HEK293 (cell line): Measurements from ENCODE around the gene RNPS1.

Experiments
- CTCF ChIA-PET: fragments of 350-600 bp; formaldehyde crosslinking; extraction: SDS; loops from one replicate; lab custom pipeline; 2021; ENCODE audit warnings: antibody characterized with exemption; lab: Yijun Ruan, JAX
- POLR2A ChIA-PET: fragments of 300-600 bp; formaldehyde crosslinking; extraction: SDS; loops from one replicate; lab custom pipeline; 2020; ENCODE audit warnings: antibody characterized with exemption, inconsistent platforms; lab: Yijun Ruan, JAX
- H3K27ac ChIP-seq: fragments of 200-500 bp; sonication (Bioruptor generic); 2 replicates; pipeline ENCODE4 v1.5.1; 2014; ENCODE audit warnings: low read depth, low read length, control low read depth, inconsistent platforms; ENCODE audit errors: extremely low read depth
- H3K36me3 ChIP-seq, 2 experiments: fragments of 200-500 bp in 1 of 2; sonication (Bioruptor generic) in 1 of 2; 1 replicate in 1 of 2; 2 replicates in 1 of 2; pipeline ENCODE4 v1.5.1; 2014 to 2017; ENCODE audit warnings: inconsistent platforms in 2 of 2, low read length in 2 of 2; ENCODE audit not compliant: control insufficient read depth in 2 of 2, insufficient read depth in 1 of 2
- H3K4me1 ChIP-seq: fragments of 200-500 bp; sonication (Bioruptor generic); 2 replicates; pipeline ENCODE4 v1.5.1; 2014; ENCODE audit warnings: mild to moderate bottlenecking, low read length, inconsistent platforms; ENCODE audit not compliant: control insufficient read depth, insufficient read depth
- H3K4me3 ChIP-seq: 2 replicates; pipeline ENCODE4 v1.5.1; 2011; ENCODE audit warnings: low read depth, mild to moderate bottlenecking, control low read depth, low read length, moderate library complexity
- H3K9me3 ChIP-seq: fragments of 200-500 bp; sonication (Bioruptor generic); 2 replicates; pipeline ENCODE4 v1.5.1; 2014; ENCODE audit warnings: low read depth, low read length, inconsistent platforms; ENCODE audit not compliant: control insufficient read depth, insufficient read depth
- GLI4 ChIP-seq: fragments of 450-650 bp; formaldehyde crosslinking; IDR thresholded peaks from 2 replicates; pipeline ENCODE4 v1.5.1; 2016; ENCODE audit warnings: missing biosample characterization, missing genetic modification characterization
- IKZF3 ChIP-seq: fragments of 450-650 bp; IDR thresholded peaks from 2 replicates; pipeline ENCODE4 v1.5.0; 2018; ENCODE audit warnings: missing biosample characterization, mild to moderate bottlenecking, missing genetic modification characterization, moderate library complexity
- SALL2 ChIP-seq: fragments of 450-650 bp; formaldehyde crosslinking; IDR thresholded peaks from 2 replicates; pipeline ENCODE4 v1.5.0; 2017; ENCODE audit warnings: missing biosample characterization, mild to moderate bottlenecking, missing genetic modification characterization, borderline replicate concordance
- ZEB2 ChIP-seq: fragments of 450-650 bp; formaldehyde crosslinking; IDR thresholded peaks from 2 replicates; pipeline ENCODE4 v1.5.1; 2016; ENCODE audit warnings: missing biosample characterization, missing genetic modification characterization
- ZNF223 ChIP-seq: fragments of 450-650 bp; formaldehyde crosslinking; IDR thresholded peaks from 2 replicates; pipeline ENCODE4 v1.5.1; 2016; ENCODE audit warnings: missing biosample characterization, missing genetic modification characterization
- ZNF239 ChIP-seq: fragments of 450-650 bp; formaldehyde crosslinking; IDR thresholded peaks from 2 replicates; pipeline ENCODE4 v1.5.1; 2016; ENCODE audit warnings: missing biosample characterization, missing genetic modification characterization
- ZNF311 ChIP-seq: fragments of 450-650 bp; formaldehyde crosslinking; IDR thresholded peaks from 2 replicates; pipeline ENCODE4 v1.5.1; 2017; ENCODE audit warnings: missing biosample characterization, missing genetic modification characterization, borderline replicate concordance
- ZNF341 ChIP-seq: fragments of 450-650 bp; formaldehyde crosslinking; IDR thresholded peaks from 2 replicates; pipeline ENCODE4; 2016; ENCODE audit warnings: low read depth, missing biosample characterization, missing genetic modification characterization
- ZNF394 ChIP-seq: fragments of 450-650 bp; formaldehyde crosslinking; IDR thresholded peaks from 2 replicates; pipeline ENCODE4 v1.5.1; 2016; ENCODE audit warnings: missing biosample characterization, missing genetic modification characterization, mild to moderate bottlenecking, moderate library complexity, borderline replicate concordance
- ZNF404 ChIP-seq: fragments of 450-650 bp; formaldehyde crosslinking; IDR thresholded peaks from 2 replicates; pipeline ENCODE4 v1.5.1; 2017; ENCODE audit warnings: missing biosample characterization, missing genetic modification characterization
- ZNF600 ChIP-seq: fragments of 450-650 bp; formaldehyde crosslinking; IDR thresholded peaks from 2 replicates; pipeline ENCODE4 v1.5.1; 2016; ENCODE audit warnings: missing biosample characterization, missing genetic modification characterization
- TF ChIP-seq, protein P1 (sequence below): fragments of 450-650 bp; formaldehyde crosslinking; IDR thresholded peaks from 2 replicates; pipeline ENCODE4 v1.5.1; 2017; ENCODE audit warnings: missing biosample characterization, missing genetic modification characterization
- TF ChIP-seq, protein P2 (sequence below): fragments of 450-650 bp; formaldehyde crosslinking; IDR thresholded peaks from 2 replicates; pipeline ENCODE4 v1.5.1; 2017; ENCODE audit warnings: missing biosample characterization, missing genetic modification characterization
- TF ChIP-seq, protein P3 (sequence below): sonication (generic); formaldehyde crosslinking; IDR thresholded peaks from 2 replicates; pipeline ENCODE4 v1.8.1; 2022; ENCODE audit warnings: mild to moderate bottlenecking, moderate library complexity, missing genetic modification reagents
- TF ChIP-seq, protein P4 (sequence below): fragments of 450-650 bp; formaldehyde crosslinking; IDR thresholded peaks from 2 replicates; pipeline ENCODE4 v1.5.1; 2016; ENCODE audit warnings: missing biosample characterization, missing genetic modification characterization

Gene RNPS1

DNA sequence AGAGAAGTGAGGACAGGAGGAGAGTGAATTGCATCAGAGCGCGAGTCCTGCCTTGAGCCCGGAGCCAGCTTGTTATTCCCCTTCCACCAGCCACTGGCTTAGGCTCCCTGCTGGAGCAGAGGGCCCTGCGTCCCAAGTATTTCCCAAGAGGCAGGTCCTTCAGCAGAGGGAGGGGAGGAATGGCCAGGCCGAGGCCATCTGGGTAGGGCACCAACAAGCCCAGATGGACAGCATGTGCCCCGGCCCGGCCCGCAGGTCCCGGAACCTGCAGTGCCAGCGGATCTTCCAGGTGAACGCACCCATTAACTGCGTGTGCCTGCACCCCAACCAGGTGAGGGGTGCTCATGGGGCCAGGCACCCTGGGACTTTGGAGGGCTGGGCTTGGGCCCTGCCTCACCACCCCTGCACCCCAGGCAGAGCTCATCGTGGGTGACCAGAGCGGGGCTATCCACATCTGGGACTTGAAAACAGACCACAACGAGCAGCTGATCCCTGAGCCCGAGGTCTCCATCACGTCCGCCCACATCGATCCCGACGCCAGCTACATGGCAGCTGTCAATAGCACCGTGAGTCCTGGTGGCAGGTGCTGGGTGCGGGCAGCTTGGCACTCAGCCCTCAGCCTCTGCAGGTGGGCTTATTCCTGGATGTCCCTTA is 61.0 kb downstream of the RNPS1 start (continued):
- TF ChIP-seq, protein P1, sequence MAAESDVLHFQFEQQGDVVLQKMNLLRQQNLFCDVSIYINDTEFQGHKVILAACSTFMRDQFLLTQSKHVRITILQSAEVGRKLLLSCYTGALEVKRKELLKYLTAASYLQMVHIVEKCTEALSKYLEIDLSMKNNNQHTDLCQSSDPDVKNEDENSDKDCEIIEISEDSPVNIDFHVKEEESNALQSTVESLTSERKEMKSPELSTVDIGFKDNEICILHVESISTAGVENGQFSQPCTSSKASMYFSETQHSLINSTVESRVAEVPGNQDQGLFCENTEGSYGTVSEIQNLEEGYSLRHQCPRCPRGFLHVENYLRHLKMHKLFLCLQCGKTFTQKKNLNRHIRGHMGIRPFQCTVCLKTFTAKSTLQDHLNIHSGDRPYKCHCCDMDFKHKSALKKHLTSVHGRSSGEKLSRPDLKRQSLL (tag by site-specific recombination), result peak; percentile 72; the same call in 1 of the 2 replicates
- TF ChIP-seq ZNF600 (peak; percentile 45), ZNF311 (tag by site-specific recombination) (no peak), GLI4 (tag by site-specific recombination) (no peak), ZNF341 (tag by site-specific recombination) (peak; percentile 62), SALL2 (tag by site-specific recombination) (no peak), IKZF3 (tag by site-specific recombination) (0 out of 2 replicates have a peak, but pooled peaks have one; percentile 11), ZEB2 (0 out of 2 replicates have a peak, but pooled peaks have one; percentile 20), ZNF223 (peak; percentile 32; the same call in 1 of the 2 replicates), ZNF394 (tag by site-specific recombination) (0 out of 2 replicates have a peak, but pooled peaks have one; percentile 21)
- TF ChIP-seq, protein P2, sequence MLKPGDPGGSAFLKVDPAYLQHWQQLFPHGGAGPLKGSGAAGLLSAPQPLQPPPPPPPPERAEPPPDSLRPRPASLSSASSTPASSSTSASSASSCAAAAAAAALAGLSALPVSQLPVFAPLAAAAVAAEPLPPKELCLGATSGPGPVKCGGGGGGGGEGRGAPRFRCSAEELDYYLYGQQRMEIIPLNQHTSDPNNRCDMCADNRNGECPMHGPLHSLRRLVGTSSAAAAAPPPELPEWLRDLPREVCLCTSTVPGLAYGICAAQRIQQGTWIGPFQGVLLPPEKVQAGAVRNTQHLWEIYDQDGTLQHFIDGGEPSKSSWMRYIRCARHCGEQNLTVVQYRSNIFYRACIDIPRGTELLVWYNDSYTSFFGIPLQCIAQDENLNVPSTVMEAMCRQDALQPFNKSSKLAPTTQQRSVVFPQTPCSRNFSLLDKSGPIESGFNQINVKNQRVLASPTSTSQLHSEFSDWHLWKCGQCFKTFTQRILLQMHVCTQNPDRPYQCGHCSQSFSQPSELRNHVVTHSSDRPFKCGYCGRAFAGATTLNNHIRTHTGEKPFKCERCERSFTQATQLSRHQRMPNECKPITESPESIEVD (tag by site-specific recombination), result no peak

DNA sequence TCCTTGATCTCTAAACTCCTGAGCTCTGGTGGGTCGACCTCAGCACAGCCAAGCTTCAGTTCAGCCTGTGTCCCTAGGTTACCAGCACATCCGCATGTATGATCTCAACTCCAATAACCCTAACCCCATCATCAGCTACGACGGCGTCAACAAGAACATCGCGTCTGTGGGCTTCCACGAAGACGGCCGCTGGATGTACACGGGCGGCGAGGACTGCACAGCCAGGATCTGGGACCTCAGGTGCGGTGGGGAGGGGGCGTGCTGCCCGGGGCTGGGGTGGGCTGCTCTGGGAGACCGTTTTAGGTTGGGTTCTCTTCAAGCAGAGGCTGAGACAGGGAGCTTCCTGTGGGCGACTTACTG is 61.5 kb downstream of the RNPS1 start:
- CTCF ChIA-PET, result no interaction called here
- POLR2A ChIA-PET, result interaction anchor here (0.6 to 4.3 kb wide), 7 partner anchors 8 to 134 kb away, joined by 3 to 22 read pairs (median 5); partner anchors contain the start of genes ABCA3, DNASE1L2, PGP and TRAF7
- peaks cover 0 to 35% of the 10 kb centered on the region in 2 experiments; a peak in 1 of 3 replicates for H3K36me3 ChIP-seq

More for the DNA sequence above, 61.5 kb downstream of the RNPS1 start:
- Histone ChIP-seq H3K9me3 (no peaks in the 10 kb centered on the region), H3K4me1 (no peaks in the 10 kb centered on the region), H3K27ac (peak overlapping the region; percentile 90), H3K4me3 (peak overlapping the region; percentile 96)
- TF ChIP-seq ZNF239 (tag by site-specific recombination) (no peak), ZNF404 (no peak)
- TF ChIP-seq, protein P3, sequence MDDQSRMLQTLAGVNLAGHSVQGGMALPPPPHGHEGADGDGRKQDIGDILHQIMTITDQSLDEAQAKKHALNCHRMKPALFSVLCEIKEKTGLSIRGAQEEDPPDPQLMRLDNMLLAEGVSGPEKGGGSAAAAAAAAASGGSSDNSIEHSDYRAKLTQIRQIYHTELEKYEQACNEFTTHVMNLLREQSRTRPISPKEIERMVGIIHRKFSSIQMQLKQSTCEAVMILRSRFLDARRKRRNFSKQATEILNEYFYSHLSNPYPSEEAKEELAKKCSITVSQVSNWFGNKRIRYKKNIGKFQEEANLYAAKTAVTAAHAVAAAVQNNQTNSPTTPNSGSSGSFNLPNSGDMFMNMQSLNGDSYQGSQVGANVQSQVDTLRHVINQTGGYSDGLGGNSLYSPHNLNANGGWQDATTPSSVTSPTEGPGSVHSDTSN (CRISPR knock-in tag), result 0 out of 2 replicates have a peak, but pooled peaks have one; percentile 46
- TF ChIP-seq, protein P4, sequence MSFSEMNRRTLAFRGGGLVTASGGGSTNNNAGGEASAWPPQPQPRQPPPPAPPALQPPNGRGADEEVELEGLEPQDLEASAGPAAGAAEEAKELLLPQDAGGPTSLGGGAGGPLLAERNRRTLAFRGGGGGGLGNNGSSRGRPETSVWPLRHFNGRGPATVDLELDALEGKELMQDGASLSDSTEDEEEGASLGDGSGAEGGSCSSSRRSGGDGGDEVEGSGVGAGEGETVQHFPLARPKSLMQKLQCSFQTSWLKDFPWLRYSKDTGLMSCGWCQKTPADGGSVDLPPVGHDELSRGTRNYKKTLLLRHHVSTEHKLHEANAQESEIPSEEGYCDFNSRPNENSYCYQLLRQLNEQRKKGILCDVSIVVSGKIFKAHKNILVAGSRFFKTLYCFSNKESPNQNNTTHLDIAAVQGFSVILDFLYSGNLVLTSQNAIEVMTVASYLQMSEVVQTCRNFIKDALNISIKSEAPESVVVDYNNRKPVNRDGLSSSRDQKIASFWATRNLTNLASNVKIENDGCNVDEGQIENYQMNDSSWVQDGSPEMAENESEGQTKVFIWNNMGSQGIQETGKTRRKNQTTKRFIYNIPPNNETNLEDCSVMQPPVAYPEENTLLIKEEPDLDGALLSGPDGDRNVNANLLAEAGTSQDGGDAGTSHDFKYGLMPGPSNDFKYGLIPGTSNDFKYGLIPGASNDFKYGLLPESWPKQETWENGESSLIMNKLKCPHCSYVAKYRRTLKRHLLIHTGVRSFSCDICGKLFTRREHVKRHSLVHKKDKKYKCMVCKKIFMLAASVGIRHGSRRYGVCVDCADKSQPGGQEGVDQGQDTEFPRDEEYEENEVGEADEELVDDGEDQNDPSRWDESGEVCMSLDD, result no peak
